HuH-7 (cell line): ENCODE data around the gene OMP.

Source experiments
- DNase-seq: peaks from one replicate; pipeline ENCODE4 v3.0.0; 2011; ENCODE audit warnings: low spot score

The OMP gene

GRCh38 chr11:77104727-77105126, 2.1 kb downstream of the OMP start:
- no peak for DNase-seq

DNA sequence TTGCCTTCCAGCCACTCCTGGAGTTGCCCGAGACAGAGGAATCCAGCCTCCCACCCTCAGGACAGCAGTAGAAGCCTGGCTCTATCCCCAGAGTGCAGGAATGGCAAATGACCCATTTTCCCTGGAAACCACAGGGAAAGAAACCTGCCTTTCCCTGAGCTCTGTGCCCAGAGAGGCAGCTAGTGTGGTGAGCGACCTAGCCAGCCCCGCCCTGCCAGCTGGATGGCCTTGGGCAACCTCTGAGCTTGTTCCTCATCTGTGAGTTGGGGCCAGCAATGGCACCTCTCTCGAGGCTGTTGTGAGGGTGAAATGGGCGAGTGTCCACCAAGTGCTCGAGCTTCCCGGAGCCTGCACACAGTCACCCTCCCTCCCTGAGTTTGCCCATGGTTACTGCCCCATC, 3.7 kb downstream of the OMP start:
- no peak for DNase-seq

GRCh38 chr11:77106759-77107158, 4.1 kb downstream of the OMP start:
- no peak for DNase-seq

- no peak for DNase-seq
Observed at GRCh38 chr11:77107950-77108349, 5.3 kb downstream of the OMP start.

DNA sequence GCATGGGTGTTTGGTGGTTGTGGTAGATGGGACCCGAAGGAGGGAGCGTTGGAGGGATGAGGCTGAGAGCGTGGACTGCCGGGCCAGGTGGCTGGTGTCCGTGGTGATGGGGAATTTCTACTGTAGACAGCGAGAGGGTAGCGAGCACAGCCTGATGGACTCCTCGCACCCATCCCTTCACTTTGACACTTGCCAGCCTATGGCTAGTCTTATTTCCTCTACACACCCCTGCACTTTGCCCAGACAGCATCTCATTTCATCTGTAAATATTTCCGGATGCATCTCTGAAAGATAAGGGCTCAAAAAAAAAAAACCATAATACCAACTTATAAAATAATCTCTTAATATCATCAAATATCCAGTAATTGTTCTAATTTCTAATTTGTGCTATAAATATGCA, 5.8 kb downstream of the OMP start:
- no peak for DNase-seq

DNA sequence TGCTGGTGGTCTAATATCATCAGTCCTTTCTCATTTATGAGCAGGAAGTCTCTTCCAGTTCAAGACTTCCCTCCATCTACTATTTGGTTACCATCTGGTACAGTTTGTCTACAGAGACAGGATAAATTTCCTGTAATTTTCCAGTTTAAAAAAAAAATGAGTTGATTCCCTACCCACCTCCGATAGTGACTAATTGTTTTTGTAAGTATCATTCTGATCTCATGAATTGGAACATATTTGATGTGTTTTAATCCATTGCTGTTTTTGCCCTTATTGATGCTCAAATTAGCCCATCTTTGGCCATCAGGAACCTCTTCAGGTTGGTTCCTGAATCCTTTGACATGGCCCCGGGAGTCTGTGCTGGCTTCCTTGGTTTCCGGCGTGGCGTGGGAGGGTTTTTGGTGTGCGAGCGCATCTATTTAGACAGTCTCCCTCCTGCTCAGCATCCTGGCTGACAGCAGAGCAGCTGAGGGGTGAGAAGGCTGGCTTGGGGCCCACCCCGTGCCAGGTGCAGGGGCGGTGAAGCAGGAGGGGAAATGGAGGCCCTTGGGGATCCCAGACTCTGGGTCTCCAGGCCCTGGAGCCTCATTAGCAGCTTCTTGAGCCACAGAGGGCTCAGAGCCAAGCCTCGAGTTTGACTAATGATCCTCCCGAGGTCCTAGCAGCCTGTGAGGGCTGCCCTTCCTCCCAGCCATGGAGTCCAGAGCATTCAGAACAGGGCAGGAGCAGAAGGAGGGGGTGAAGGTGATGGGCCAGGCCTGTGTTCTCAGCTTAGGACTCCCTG, 6.8 kb downstream of the OMP start:
- DNase-seq, result no peak

GRCh38 chr11:77110836-77111235, 8.2 kb downstream of the OMP start:
- DNase-seq, result no peak

DNA sequence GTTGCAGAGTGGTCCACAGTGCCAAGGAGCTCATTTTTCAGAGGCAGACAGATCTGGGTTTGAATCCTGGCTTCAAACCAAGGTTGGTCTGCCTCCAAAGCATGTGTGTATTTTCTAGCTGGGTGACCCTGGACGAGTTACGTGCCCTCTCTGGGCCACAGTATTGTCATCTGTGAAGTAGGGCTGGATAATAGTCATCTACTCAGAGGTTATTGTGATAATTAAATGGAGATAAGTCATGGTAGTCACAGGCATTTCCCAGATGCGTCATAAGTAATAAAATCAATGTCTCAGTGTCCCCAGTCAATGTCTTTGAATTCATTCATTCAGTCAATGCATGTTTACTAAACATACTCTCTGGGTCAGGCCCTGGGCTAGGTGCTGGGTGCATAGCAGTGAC, 8.6 kb downstream of the OMP start:
- DNase-seq, result no peak

DNA sequence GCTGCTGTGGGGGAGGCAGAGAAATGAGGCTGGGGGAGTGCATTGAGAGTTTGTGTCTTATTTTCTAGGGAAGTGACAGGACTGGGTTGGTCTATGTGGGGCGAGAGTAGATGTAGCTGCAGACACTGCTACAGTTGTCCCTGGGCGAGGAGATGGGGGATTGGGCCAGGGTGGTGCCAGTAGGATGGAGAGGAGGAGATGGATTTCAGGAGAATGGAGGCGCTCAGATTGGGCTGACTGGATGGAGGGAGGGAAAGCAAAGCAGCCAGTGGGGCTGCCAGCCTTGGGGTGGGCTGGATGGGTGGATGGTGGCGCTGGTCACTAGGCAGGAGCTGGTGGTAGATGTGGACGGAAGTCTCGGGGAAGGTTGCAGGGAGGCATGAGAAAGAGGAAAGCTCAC, 9.3 kb downstream of the OMP start:
- no peak for DNase-seq

- DNase-seq, result no peak
Observed at GRCh38 chr11:77112641-77113381, 10.2 kb downstream of the OMP start.

GRCh38 chr11:77113382-77114088, 10.9 kb downstream of the OMP start:
- DNase-seq, result peak; percentile 86

- DNase-seq, result no peak
Observed at GRCh38 chr11:77114089-77114463, 11.4 kb downstream of the OMP start.

GRCh38 chr11:77115181-77115611, 12.6 kb downstream of the OMP start:
- peak; percentile 73 for DNase-seq

- DNase-seq, result no peak
Observed at GRCh38 chr11:77115956-77116355, 13.3 kb downstream of the OMP start.

DNA sequence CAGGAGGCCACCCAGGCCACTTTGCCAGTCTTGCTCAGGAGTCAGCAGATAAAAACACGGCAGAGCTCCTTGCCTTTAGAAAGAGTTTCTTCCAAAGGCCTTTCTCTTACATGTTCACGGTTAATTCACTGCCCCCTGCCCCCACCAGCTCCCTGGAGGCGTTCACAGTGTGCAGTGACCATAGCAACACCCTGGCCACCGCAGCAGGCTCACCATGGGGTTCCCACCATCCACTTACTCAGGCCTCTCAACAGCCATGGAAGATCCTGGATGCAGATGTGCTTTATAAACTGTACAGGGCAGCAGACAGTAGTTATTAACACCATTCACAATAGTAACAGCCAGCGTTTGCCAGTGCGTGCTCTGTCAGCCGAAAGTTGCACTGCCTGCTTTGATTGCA, 14.9 kb downstream of the OMP start:
- no peak for DNase-seq

DNA sequence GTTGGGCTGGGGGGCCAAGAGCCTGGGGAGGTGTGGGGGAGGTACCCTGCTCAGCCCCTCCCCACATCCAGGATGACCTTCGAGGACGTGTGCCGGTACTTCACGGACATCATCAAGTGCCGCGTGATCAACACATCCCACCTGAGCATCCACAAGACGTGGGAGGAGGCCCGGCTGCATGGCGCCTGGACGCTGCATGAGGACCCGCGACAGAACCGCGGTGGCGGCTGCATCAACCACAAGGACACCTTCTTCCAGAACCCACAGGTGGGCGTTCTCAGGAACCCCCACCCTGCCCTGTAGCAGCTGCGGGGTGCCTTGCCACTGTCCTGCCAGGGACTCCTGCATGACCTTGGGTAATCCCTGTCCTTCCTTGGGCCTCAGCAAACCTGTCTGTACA, 15.4 kb downstream of the OMP start:
- no peak for DNase-seq

DNA sequence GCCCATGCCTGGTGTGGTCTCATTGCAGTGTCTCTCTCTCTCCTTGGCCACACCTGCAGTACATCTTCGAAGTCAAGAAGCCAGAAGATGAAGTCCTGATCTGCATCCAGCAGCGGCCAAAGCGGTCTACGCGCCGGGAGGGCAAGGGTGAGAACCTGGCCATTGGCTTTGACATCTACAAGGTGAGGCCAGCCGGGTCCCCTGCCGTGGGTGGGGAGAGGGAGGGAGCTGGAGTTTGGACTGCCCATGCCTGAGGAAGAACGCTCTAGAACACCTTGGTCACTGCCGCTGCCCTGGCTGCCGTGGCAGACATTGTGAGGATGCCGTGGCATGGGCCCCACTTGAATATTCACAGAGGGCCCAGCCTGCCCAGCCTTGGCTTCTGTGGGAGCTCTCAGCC, 16.3 kb downstream of the OMP start:
- no peak for DNase-seq

- no peak for DNase-seq
Observed at GRCh38 chr11:77119531-77119936, 16.9 kb downstream of the OMP start.

- no peak for DNase-seq
Observed at GRCh38 chr11:77120571-77120970, 17.9 kb downstream of the OMP start.

DNA sequence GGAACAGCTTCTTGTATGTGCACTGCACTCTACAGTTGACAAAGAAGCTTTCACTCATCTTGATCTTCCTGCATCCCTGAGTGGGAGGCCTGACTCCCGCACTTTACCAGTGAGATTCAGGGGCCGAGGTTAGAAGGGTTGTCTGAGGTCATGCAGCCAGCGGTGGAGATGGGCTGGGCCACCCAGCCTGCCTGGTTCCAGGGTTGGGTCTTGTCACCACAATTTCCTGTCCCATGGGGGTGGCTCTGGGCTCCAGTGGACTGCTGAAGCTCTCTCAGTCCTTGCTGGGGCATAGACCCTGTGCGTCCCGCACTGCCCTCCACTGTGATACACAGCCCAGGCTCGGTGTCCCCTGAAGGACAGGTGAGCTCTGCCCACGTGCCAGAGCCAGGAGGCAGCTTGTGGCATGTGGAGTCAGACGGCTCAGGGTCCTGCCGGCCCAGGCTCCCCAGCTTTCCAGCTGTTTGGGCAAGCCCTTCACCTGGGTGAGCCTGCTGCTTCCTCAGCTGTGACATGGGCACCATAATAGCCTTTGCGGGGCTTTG, 18.5 kb downstream of the OMP start:
- DNase-seq, result no peak

GRCh38 chr11:77121876-77122575, 19.4 kb downstream of the OMP start:
- DNase-seq, result no peak

DNA sequence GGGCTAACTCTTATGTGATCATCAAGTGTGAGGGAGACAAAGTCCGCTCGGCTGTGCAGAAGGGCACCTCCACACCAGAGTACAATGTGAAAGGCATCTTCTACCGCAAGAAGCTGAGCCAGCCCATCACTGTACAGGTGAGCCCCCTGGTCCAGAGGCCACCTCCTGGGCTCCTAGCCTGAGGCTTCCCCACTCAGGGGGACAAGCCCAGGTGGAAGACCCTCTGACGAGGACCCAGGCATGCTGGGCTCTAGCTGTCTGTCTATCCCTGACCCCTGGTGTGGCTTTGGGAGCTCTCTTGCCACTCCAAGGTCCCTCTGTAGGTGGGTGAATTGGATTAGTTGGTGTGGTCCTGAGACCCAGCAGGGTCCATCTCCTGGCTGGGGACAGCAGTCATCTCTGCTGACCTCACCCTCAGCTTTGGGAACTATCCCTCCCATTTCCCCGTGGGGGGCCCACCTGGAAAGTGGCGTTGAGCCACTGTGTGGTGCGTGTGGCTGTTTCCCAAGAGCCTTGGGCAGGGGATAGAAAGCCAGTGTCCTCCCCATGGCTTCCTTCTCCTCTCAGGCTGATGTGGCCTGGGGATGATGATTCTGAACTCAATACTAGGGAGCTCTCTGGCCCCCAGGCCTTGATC, 20.1 kb downstream of the OMP start:
- no peak for DNase-seq
